A549 (cell line): ENCODE data around the gene MIER1. TPM values are rescaled to one million over a fixed set of nuclear protein-coding genes. Genes with fewer than 3 reads are reported as not detected.

ENCODE experiments used
- ATAC-seq, 2 experiments: fragments of 200-7000 bp in 1 of 2; fragments of >200 bp in 1 of 2; cut with Nextera tagmentation in 1 of 2; cut with Tn5 transposase in 1 of 2; 3 replicates each; pipeline versions ENCODE4 v1.8.0 to v1.9.1; 2018 to 2020; ENCODE audit warnings: mild to moderate bottlenecking in 1 of 2, moderate library complexity in 1 of 2
- CTCF ChIA-PET: fragments of 300-600 bp; sonication (Branson Sonifier 250); formaldehyde crosslinking; extraction: SDS; loops from one replicate; lab custom pipeline; 2021; ENCODE audit warnings: antibody characterized with exemption, inconsistent platforms; lab: Yijun Ruan, JAX
- POLR2A ChIA-PET: fragments of 350-600 bp; formaldehyde crosslinking; extraction: SDS; loops from one replicate; lab custom pipeline; 2021; ENCODE audit warnings: antibody characterized with exemption, inconsistent platforms; lab: Yijun Ruan, JAX
- DNase-seq, 2 experiments: peaks; one replicate each; pipeline versions ENCODE4 v3.0.0 to v3.0.0-alpha.2; 2011 to 2016; ENCODE audit warnings: low read depth in 1 of 2, low spot score in 1 of 2
- FAIRE-seq: peaks from 2 replicates; lab custom pipeline; 2011; peaks lifted over from hg19 to GRCh38; lab: Jason Lieb, UNC
- H3K27ac ChIP-seq, 2 experiments: fragments of >200 bp; sonication (Bioruptor Twin); formaldehyde crosslinking; 3 replicates each; pipeline ENCODE4 v1.5.1; 2016 to 2017
- H3K4me1 ChIP-seq: fragments of >200 bp; sonication (Bioruptor Twin); formaldehyde crosslinking; 3 replicates; pipeline ENCODE4 v1.6.1; 2016
- H3K4me2 ChIP-seq: fragments of >200 bp; sonication (Bioruptor Twin); formaldehyde crosslinking; 3 replicates; pipeline ENCODE4 v1.6.1; 2016
- H3K4me3 ChIP-seq: fragments of >200 bp; sonication (Bioruptor Twin); formaldehyde crosslinking; 3 replicates; pipeline ENCODE4 v1.5.1; 2016
- H3K9me3 ChIP-seq: fragments of >200 bp; sonication (Bioruptor Twin); formaldehyde crosslinking; 3 replicates; pipeline ENCODE4 v1.6.1; 2016
- BCL3 ChIP-seq: fragments of >200 bp; sonication (Bioruptor Twin); formaldehyde crosslinking; IDR thresholded peaks from 3 replicates; pipeline ENCODE4 v1.6.1; 2016
- CBX2 ChIP-seq: fragments of 200-600 bp; sonication (generic); IDR thresholded peaks from 2 replicates; pipeline ENCODE4 v1.6.1; 2016; ENCODE audit warnings: low read depth, mild to moderate bottlenecking, borderline replicate concordance
- CBX8 ChIP-seq: fragments of 200-600 bp; sonication (generic); IDR thresholded peaks from 2 replicates; pipeline ENCODE4 v1.6.1; 2016
- CEBPB ChIP-seq, 2 experiments: fragments of >200 bp in 1 of 2; sonication (Bioruptor Twin) in 1 of 2; formaldehyde crosslinking in 1 of 2; IDR thresholded peaks; 2 replicates each; pipeline ENCODE4 v1.6.1; 2012 to 2016
- CHD4 ChIP-seq: fragments of 200-600 bp; sonication (generic); IDR thresholded peaks from 2 replicates; pipeline ENCODE4 v1.6.1; 2016; ENCODE audit warnings: antibody characterized with exemption, mild to moderate bottlenecking, borderline replicate concordance
- FOSL2 ChIP-seq, 2 experiments: fragments of 450-650 bp in 1 of 2; fragments of >200 bp in 1 of 2; sonication (Bioruptor Twin) in 1 of 2; formaldehyde crosslinking; IDR thresholded peaks; 2 replicates each; pipeline versions ENCODE4 v1.5.0 to v1.6.1; 2016 to 2020; ENCODE audit warnings: mild to moderate bottlenecking in 1 of 2, moderate library complexity in 1 of 2
- FOXS1 ChIP-seq: fragments of 250-450 bp; sonication (Bioruptor Pico); IDR thresholded peaks from 2 replicates; pipeline ENCODE4 v1.5.0; 2020; ENCODE audit warnings: mild to moderate bottlenecking, moderate library complexity
- HOXB13 ChIP-seq: fragments of 250-450 bp; sonication (Bioruptor Pico); IDR thresholded peaks from 2 replicates; pipeline ENCODE4 v1.5.0; 2020; ENCODE audit warnings: low read depth, mild to moderate bottlenecking, moderate library complexity
- JUN ChIP-seq, 2 experiments: fragments of >200 bp; sonication (Bioruptor Twin); formaldehyde crosslinking; IDR thresholded peaks; 2 replicates in 1 of 2; 3 replicates in 1 of 2; pipeline ENCODE4 v1.6.1; 2016 to 2017
- KDM5A ChIP-seq: fragments of 200-600 bp; sonication (generic); IDR thresholded peaks from 2 replicates; pipeline ENCODE4 v1.6.1; 2016; ENCODE audit warnings: antibody characterized with exemption, mild to moderate bottlenecking
- MAFK ChIP-seq: fragments of 450-650 bp; IDR thresholded peaks from 2 replicates; pipeline ENCODE4 v1.6.1; 2014; ENCODE audit not compliant: partially characterized antibody
- MYC ChIP-seq: IDR thresholded peaks from 2 replicates; pipeline ENCODE4 v1.6.1; 2012; ENCODE audit warnings: mild to moderate bottlenecking, inconsistent platforms, low read length, improper control_type of control experiment, borderline replicate concordance
- PHF8 ChIP-seq: fragments of 200-600 bp; sonication (generic); IDR thresholded peaks from 2 replicates; pipeline ENCODE4 v1.6.1; 2016; ENCODE audit warnings: low read depth, mild to moderate bottlenecking, antibody characterized with exemption, moderate library complexity, borderline replicate concordance
- POLR2A ChIP-seq: IDR thresholded peaks from 2 replicates; pipeline ENCODE4 v1.6.1; 2012; ENCODE audit warnings: mild to moderate bottlenecking, low read length
- POLR2AphosphoS2 ChIP-seq: conservative IDR thresholded peaks from 2 replicates; pipeline ENCODE4 v1.6.1; 2012; ENCODE audit warnings: low read length, improper control_type of control experiment, inconsistent platforms
- RFX5 ChIP-seq: fragments of 450-650 bp; IDR thresholded peaks from 2 replicates; pipeline ENCODE4 v1.7.1; 2014; ENCODE audit warnings: antibody characterized with exemption, mild to moderate bottlenecking, moderate library complexity
- RNF2 ChIP-seq: fragments of 200-600 bp; sonication (generic); IDR thresholded peaks from 2 replicates; pipeline ENCODE4 v1.6.1; 2016; ENCODE audit warnings: low read depth, mild to moderate bottlenecking, antibody characterized with exemption, moderate library complexity, borderline replicate concordance
- SMC3 ChIP-seq: fragments of >200 bp; sonication (Bioruptor Twin); formaldehyde crosslinking; IDR thresholded peaks from 3 replicates; pipeline ENCODE4 v1.6.1; 2018; ENCODE audit warnings: inconsistent platforms
- TP53 ChIP-seq: fragments of 250-450 bp; sonication (Bioruptor Pico); IDR thresholded peaks from 2 replicates; pipeline ENCODE4 v1.5.0; 2021; ENCODE audit warnings: mild to moderate bottlenecking, moderate library complexity
- ZFP36 ChIP-seq: fragments of 450-650 bp; IDR thresholded peaks from 2 replicates; pipeline ENCODE4 v1.6.1; 2014; ENCODE audit warnings: borderline replicate concordance; ENCODE audit not compliant: partially characterized antibody
- ZNF302 ChIP-seq: fragments of 250-450 bp; sonication (Bioruptor Pico); IDR thresholded peaks from 2 replicates; pipeline ENCODE4 v1.9.0; 2021; ENCODE audit warnings: inconsistent platforms, mild to moderate bottlenecking, moderate library complexity
- WGBS: methylation state at CpG from one replicate; pipeline ENCODE4 v1.1.6; 2017; ENCODE audit errors: missing lambda C conversion rate; 5-methylcytosine and 5-hydroxymethylcytosine counted together
- polyA plus RNA-seq, 4 experiments: library from polyadenylated mRNA; depleted of rRNA in 3 of 4; stranded (reverse); fragments of >200 nt; fragmentation: RNase III in 1 of 4; extraction: RNeasy Plus Mini Kit Qiagen cat#74134 plus additional on column Dnase treatment in 1 of 4; gene quantifications; 2 replicates in 3 of 4; 3 replicates in 1 of 4; pipeline ENCODE4 v1.2.3, GENCODE V29; 2011 to 2017
- TF ChIP-seq, protein P1 (sequence below): fragments of >200 bp; sonication (Bioruptor Twin); formaldehyde crosslinking; IDR thresholded peaks from 3 replicates; pipeline ENCODE4 v1.5.1; 2016
- TF ChIP-seq, protein P2 (sequence below): fragments of 150-350 bp; IDR thresholded peaks from 2 replicates; pipeline ENCODE4 v1.6.1; 2014; ENCODE audit warnings: low read depth, mild to moderate bottlenecking, low read length
- TF ChIP-seq, protein P3 (sequence below): IDR thresholded peaks from 2 replicates; pipeline ENCODE4 v1.6.1; 2012

The MIER1 gene
- polyA plus RNA-seq, 2 of the 4 experiments (the other 2 are of a cell fraction), result 11.9 to 22.6 TPM

DNA sequence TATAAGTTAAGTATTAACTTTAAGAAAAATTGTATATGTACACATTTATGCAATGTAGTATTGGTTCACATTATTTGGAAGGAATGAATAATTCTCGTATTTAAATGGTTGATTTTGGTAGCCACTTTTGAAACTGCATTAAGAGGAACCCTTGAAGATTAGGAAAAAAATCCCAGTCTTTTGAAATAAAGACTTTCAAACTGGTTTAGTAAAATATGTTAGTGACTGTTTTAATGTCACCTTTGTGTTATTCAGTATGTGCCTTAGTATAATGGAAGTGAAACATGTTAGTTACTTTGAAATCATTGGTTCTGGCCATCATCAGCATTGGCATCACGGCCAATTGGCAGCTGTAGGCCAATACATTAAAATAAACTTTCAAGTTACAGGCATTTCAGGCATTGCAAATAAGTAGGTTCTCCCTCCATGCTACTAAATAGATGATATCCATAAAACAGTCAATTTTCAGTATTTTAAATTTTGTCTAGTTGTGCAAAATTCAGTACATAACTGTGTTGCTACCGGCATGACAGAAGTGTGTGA lies 4.4 kb downstream of the MIER1 start:
- Histone ChIP-seq H3K9me3 (no peaks in the 10 kb centered on the region), H3K4me2 (peak overlapping the region; percentile 95), H3K4me1 (peaks cover 37% of the 10 kb centered on the region), H3K4me3 (peak overlapping the region; percentile 77), H3K27ac (peak overlapping the region; percentile 91 to 99)
- POLR2A ChIA-PET, result interaction anchor here (1.3 to 2.4 kb wide), 3 partner anchors 9 to 124 kb away, joined by 5 to 16 read pairs (median 5); partner anchors contain the start of gene SLC35D1
- 24% methylated on average over 3 of the region's 3 CpGs for WGBS
- DNase-seq (no peak), FAIRE-seq (no peak), ATAC-seq (no peak)
- CTCF ChIA-PET, result interaction anchor here (1.0 kb wide), 1 partner anchor 17 kb away, joined by 3 read pairs; no protein-coding TSS in a partner anchor
- TF ChIP-seq FOXS1 (CRISPR knock-in tag), result no peak
- TF ChIP-seq MAFK, result no peak
- no peak for TF ChIP-seq MYC
- TF ChIP-seq CBX2, result no peak
- no peak for TF ChIP-seq CHD4
- no peak for TF ChIP-seq CBX8
- no peak for TF ChIP-seq BCL3
- TF ChIP-seq RNF2, result no peak
- TF ChIP-seq, protein P1, sequence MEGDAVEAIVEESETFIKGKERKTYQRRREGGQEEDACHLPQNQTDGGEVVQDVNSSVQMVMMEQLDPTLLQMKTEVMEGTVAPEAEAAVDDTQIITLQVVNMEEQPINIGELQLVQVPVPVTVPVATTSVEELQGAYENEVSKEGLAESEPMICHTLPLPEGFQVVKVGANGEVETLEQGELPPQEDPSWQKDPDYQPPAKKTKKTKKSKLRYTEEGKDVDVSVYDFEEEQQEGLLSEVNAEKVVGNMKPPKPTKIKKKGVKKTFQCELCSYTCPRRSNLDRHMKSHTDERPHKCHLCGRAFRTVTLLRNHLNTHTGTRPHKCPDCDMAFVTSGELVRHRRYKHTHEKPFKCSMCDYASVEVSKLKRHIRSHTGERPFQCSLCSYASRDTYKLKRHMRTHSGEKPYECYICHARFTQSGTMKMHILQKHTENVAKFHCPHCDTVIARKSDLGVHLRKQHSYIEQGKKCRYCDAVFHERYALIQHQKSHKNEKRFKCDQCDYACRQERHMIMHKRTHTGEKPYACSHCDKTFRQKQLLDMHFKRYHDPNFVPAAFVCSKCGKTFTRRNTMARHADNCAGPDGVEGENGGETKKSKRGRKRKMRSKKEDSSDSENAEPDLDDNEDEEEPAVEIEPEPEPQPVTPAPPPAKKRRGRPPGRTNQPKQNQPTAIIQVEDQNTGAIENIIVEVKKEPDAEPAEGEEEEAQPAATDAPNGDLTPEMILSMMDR, result no peak
- TF ChIP-seq RFX5, result no peak
- TF ChIP-seq, protein P2, sequence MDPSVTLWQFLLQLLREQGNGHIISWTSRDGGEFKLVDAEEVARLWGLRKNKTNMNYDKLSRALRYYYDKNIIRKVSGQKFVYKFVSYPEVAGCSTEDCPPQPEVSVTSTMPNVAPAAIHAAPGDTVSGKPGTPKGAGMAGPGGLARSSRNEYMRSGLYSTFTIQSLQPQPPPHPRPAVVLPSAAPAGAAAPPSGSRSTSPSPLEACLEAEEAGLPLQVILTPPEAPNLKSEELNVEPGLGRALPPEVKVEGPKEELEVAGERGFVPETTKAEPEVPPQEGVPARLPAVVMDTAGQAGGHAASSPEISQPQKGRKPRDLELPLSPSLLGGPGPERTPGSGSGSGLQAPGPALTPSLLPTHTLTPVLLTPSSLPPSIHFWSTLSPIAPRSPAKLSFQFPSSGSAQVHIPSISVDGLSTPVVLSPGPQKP, result no peak
- no peak for TF ChIP-seq ZNF302 (CRISPR knock-in tag)
- TF ChIP-seq, protein P3, sequence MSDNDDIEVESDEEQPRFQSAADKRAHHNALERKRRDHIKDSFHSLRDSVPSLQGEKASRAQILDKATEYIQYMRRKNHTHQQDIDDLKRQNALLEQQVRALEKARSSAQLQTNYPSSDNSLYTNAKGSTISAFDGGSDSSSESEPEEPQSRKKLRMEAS, result no peak
- TF ChIP-seq KDM5A, result no peak

GRCh38 chr1:66929691-66929998 lies 4.9 kb downstream of the MIER1 start:
- peak overlapping the region; percentile 91 to 99 for H3K27ac ChIP-seq
- H3K4me3 ChIP-seq, result peak overlapping the region; percentile 77
- peak overlapping the region; percentile 95 for H3K4me2 ChIP-seq
- WGBS, result 7% methylated on average over 9 of the region's 9 CpGs
- CTCF ChIA-PET, result interaction anchor here (1.0 kb wide), 1 partner anchor 16 kb away, joined by 3 read pairs; no protein-coding TSS in a partner anchor
- H3K4me1 ChIP-seq, result peaks cover 37% of the 10 kb centered on the region
- FAIRE-seq (no peak), DNase-seq (no peak), ATAC-seq (no peak)
- POLR2A ChIA-PET, result interaction anchor here (1.3 to 2.4 kb wide), 4 partner anchors 9 to 124 kb away, joined by 5 to 16 read pairs (median 5); partner anchors contain the start of gene SLC35D1
- no peaks in the 10 kb centered on the region for H3K9me3 ChIP-seq
- TF ChIP-seq CEBPB (IDR thresholded peaks at IDR 0.05) (0 out of 4 replicates have a peak, but pooled peaks have one; percentile 16 to 19), RFX5 (no peak)

DNA sequence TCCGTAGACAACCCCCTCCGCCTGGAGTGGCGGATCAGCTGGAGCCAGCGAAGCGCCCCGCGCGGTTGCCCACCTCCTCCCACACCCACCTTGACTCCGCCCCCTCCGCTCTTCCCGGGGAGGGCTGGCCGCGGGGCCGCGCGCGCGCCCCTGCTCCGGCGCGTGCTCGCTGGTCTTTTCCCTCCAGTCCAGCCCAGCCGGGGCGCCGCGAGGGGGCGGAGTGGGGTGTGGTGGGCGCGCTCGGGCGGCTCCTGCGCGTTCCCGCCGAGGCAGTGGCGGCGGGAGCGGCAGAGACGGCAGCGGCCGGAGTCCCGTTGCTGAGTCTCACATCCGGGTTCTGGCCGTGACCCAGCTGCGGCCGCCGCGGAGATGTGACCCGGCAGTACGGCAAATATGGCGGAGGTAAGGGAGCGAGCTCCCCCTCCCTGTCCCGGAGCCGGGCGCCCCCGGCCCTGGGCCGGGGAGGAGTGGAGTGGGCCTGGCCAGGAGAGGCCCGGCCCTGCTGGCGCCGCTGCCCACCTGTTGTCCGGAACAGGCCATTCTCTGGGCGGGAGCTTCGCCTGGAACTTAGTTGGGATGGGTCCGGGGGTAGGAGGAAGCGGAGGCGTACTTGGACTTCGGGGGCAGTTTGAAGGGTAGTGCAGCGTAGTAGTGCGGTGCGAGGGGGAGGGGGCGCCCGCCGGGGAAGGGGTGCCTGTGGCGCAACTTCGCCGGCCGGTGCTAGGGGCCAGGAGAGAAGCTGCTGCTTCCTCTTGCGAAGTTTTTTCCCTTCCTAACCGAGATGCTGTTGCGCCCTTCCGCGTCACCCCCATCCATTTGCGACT lies 5.4 kb downstream of the MIER1 start:
- peaks cover 41% of the 10 kb centered on the region for H3K4me1 ChIP-seq
- whole genome bisulfite sequencing, result 1% methylated on average over 15 of the region's 83 CpGs
- H3K27ac ChIP-seq, result peak overlapping the region; percentile 91 to 99
- peak overlapping the region; percentile 77 for H3K4me3 ChIP-seq
- ChIA-PET POLR2A (interaction anchor here (1.3 to 2.4 kb wide), 4 partner anchors 8 to 123 kb away, joined by 5 to 16 read pairs (median 5); partner anchors contain the start of gene SLC35D1), CTCF (interaction anchor here (0.6 to 1.0 kb wide), 3 partner anchors 11 to 19 kb away, joined by 3 read pairs; no protein-coding TSS in a partner anchor)
- peak; percentile 32 to 93 for DNase-seq
- peak overlapping the region; percentile 95 for H3K4me2 ChIP-seq
- no peak for FAIRE-seq
- peak; percentile 79 to 83 for ATAC-seq
- TF ChIP-seq CEBPB (IDR thresholded peaks at IDR 0.05), result no peak
- TF ChIP-seq TP53 (CRISPR knock-in tag), result 0 out of 2 replicates have a peak, but pooled peaks have one; percentile 8
- 0 out of 2 replicates have a peak, but pooled peaks have one; percentile 39 for TF ChIP-seq HOXB13 (CRISPR knock-in tag)
- no peak for TF ChIP-seq MYC
- TF ChIP-seq POLR2A, result peak; percentile 8; the same call in 1 of the 2 replicates
- TF ChIP-seq KDM5A, result peak; percentile 8; the same call in 1 of the 2 replicates
- peak; percentile 9; the same call in 1 of the 3 replicates for TF ChIP-seq SMC3
- peak; percentile 46; the same call in 1 of the 2 replicates for TF ChIP-seq PHF8
- no peak for TF ChIP-seq ZFP36
- no peak for TF ChIP-seq FOSL2 (IDR thresholded peaks at IDR 0.05)
- TF ChIP-seq FOSL2 (CRISPR knock-in tag; IDR thresholded peaks at IDR 0.05), result no peak
- TF ChIP-seq POLR2AphosphoS2, result no peak
- peak; percentile 74 to 86; a peak in 4 of 5 replicates for TF ChIP-seq JUN (IDR thresholded peaks at IDR 0.05)
- H3K9me3 ChIP-seq, result no peaks in the 10 kb centered on the region
